Forelimb muscle (tissue), 1 donor: ENCODE data around the gene ADAP2. TPM values are rescaled to one million over a fixed set of nuclear protein-coding genes. Genes with fewer than 3 reads are reported as not detected.
"Not testable (repeated sequence)": the region's sequence is repeated elsewhere in the genome, so short reads cannot be mapped to it uniquely, and the experiment has no call there.

Experiments used
- DNase-seq: peaks from one replicate; pipeline ENCODE4 v3.0.0-alpha.2; 2013; ENCODE audit warnings: low read depth
- polyA plus RNA-seq: library from polyadenylated mRNA; unstranded; fragments of 120-200 nt; gene quantifications from one replicate; pipeline ENCODE4 v1.2.1, GENCODE V29; 2013; ENCODE audit not compliant: insufficient read length

ADAP2 gene
- polyA plus RNA-seq, 1 donor: 5.1 TPM

DNA sequence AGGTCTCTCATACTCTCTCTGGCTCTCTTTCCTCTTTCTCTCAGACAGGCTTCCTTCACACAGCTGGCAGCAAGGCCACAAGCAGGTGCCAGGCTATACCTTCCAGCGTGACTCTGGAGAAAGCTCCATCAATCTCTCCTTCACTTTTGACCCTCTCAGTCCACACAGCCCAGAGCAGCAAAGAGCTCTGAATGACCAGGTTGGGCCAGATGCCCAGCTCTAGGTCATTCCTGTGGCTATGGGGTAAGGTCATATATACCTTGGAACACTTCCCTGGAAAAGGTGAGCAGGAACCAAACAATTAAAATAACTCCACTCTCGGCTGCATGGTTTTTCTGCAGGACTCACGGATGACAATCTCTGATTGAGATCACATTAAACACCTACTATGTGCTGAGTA lies 8.8 kb downstream of the ADAP2 start:
- DNase-seq: no peak

DNA sequence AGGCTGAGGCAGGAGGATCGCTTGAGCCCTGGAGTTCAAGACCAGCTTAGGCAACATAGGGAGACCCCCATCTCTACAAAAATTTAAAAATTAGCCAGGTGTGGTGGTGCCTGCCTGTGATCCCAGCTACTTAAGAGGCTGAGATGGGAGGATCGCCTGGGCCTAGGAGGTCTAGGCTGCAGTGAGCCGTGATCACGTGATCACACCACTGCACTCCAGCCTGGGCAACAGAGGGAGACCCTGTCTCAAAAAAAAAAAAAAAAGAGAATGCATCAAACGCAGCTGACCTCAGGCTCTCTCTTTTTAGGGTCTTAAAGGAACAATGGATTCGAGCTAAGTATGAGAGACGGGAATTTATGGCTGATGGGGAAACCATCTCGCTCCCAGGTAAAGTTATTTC lies 9.8 kb downstream of the ADAP2 start:
- not testable (repeated sequence) for DNase-seq

DNA sequence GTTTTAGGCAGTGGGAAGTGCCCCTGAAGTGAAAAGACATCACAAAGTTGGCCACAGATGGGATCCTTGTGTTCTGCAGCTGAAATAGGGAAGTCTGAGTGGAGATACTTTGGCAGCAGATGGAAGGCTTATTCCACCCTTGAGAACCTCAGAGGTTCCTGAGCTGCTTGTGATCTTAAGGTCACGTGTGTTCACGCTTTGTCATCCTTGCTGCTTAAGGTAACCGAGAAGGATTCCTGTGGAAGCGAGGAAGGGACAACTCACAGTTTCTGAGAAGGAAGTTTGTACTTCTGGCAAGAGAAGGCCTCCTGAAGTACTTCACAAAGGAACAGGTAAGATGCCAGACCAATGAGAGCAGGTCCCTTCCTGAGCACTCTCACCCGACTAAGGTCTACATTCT lies 12.2 kb downstream of the ADAP2 start:
- DNase-seq: no peak

DNA sequence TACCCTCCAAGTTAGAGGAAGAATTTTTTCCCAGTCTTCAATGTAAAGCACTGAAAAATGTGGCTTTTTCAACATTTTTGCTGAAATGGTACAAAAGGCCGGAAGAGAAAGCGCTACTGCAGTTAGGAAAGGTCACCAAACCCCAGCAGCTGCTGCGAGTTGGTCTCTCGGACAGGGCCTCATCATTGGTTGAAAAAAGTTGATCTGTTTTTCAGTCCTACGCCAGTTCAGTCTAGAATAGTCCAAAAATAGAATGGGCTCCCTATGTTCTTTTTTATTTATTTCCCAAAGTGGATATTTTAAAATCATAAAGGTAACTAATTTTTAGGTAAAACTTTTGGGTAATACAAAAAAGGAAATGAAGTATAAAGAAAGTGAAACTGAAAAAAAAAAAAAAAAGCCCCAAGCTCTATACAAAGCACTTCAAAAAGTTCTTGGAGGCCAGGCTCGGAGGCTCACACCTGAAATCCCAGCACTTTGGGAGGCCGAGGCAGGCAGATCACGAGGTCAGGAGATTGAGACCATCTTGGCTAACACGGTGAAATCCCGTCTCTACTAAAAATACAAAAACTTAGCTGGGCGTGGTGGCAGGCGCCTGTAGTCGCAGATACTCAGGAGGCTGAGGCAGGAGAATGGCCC lies 17.4 kb downstream of the ADAP2 start:
- no peak for DNase-seq

DNA sequence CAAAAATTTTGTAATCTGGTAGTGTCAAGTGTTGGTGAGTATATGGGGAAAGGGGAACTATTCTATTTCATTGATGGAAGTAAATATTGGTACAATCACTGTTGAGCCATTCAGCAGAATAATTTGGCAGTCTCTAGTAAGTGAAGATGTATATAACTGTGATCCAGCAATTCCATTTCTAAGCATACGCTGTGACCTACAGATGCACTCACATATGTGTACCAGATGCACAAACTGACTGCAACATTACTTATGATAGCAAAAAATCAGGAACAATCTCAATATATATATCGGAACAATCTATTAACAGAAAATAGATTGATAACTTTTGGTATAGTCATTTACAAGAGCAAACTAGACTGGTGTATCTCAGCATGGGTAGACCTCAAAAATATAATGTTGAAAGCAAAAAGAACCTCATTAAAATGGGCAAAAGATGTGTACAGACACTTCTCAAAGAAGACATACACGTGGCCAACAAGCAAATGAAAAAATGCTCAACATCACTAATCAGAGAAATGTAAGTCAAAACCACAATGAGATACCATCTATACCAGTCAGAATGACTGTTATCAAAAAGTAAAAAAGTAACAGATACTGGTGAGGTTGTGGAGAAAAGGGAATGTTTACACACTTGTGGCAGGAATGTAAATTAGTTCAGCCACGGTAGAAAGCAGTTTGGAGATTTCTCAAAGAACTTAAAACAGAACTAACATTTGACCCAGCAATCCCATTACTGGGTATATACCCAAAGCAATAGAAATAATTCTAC lies 20.7 kb downstream of the ADAP2 start:
- no peak for DNase-seq

DNA sequence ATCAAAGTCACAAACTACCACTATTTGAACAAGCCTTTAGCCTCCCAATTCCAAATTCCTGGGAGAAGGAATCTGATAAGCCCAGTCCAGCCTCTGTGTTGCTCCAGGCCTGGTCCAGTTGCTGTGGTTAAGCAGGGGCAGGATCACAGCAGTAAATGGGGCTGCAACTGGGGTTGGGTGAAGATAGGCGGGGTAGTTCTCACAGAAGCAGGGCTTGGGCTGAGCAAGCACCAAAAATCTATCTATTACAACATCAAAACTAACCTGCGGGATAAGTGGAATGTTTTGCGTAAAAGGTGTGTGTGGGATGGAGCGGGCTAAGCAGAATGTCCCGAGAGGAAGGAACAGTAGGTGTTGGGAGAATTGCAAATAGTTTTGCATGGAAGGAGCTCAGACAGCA lies 26.1 kb downstream of the ADAP2 start:
- no peak for DNase-seq

DNA sequence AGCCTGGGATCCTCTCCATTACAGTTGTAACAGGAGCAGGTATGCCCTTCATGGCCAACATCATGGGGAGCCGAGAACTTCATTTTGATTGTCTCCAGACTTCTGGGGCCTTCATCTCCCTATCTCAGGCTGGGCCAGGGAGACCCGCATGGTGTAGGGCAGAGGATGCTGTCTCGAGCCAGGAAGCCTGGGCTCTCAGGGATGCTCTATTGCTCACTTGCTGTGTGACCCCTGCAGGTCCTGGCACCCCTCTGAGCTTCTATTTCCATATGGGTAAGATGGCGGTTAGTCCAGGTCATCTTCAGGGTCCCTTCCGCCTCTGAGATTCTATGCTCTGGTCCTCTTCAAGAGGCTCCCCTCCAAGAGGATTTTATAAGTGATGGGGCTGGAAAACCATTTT lies 28.4 kb downstream of the ADAP2 start:
- DNase-seq: no peak

DNA sequence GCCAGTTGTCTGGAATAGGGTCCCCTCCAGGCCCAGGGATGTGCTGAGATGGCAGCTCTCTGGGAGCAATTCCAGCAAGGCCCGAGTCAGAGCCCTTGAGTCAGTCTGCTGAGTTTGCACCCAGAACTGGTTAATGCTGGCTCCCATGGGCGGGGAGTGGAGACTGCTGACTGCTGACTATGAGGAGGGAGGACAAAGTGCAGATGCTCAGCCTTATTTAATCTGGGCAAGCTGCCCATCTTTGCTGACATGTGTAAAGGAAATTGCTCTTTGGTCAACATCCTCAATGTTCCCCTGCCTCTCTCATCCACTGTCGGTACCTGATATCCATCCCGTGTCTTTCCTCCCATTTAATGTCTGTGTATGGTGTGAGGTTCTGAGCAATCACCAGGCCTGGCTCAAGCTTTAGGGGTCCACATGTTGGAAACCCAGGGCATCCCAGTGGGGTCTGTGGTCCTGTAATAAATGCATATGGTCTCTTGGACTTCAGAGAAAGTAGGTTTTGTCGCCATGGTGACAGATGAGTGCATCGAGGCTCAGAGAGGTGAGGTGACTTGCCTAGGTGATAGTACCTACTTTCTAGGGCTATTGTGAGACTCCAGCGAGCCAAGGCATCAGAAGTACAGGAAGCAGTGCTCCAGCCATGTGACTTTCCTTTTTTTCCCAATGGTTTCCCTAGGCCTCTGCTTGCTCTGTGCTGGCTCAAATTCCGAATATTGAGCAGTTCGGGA lies 29.1 kb downstream of the ADAP2 start:
- DNase-seq: peak; percentile 60

DNA sequence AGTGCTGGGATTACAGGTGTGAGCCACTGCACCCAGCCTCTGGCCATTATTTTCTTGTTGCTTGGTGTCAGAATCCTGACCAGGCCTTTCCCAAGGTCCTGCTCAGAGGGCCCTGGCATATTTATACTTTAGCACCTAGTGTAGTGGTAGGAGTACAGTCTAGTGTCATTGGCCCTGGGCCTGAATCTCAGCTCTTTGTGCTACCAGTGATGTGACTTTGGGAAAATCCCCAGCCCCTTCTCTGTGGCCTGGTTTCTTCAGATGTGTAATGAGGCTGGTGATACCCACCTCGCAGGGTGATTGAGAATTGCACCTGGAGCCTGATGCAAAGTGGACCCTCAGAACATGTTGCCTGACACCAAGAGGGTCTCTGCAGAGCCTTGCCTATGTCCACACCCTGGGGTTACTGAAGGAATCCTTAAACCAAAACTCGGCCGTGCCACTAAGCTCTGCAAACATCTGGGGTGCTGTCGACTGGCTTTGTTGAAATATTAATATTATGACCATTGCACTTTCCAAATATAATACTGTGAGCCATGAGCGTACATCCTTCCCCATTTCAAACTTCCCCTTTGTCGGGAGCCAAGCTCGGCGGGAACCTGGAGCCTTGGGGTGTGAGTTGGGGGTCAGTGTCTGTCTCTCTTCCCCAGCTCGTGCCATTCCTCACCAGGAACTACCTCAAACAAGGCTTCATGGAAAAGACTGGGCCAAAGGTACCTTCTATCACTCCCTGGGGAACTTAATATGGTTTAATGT lies 31.1 kb downstream of the ADAP2 start:
- DNase-seq: no peak

DNA sequence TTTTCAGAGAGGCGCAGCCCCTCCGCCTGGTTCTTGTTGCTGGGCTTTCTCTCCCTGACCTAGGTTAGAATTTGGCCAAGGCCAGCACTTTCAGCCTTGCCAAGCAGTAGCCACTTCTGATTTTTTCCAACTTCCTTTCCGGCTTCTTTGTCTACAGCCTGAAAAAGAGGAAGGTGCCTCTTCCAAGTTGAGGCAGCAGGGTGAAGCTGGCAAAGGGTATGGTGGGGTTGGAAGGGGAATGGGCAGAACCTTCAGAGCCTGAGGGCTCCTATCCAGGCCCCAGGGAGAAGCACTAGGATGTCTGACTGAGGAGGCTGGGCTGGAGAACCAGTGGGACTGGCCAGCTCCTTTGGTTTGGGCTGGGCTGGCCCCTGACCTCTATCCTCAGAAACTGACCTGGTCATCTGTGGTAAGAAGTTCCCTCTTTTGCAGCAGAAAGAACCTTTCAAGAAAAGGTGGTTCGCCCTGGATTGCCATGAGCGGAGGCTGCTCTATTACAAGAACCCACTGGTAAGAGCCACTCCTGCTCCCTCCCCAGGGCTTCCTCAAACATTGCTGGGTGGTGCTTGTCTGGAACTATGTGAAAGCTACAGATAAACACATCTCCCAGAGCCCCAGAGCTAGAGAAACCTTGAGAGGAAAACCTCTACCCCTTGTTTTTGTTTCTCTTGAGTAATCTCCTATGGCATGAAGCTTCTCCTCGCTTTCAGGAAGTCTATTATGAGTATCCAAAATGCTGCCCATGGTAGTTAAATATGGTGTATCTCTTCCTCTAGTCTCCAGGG lies 32.5 kb downstream of the ADAP2 start:
- no peak for DNase-seq

DNA sequence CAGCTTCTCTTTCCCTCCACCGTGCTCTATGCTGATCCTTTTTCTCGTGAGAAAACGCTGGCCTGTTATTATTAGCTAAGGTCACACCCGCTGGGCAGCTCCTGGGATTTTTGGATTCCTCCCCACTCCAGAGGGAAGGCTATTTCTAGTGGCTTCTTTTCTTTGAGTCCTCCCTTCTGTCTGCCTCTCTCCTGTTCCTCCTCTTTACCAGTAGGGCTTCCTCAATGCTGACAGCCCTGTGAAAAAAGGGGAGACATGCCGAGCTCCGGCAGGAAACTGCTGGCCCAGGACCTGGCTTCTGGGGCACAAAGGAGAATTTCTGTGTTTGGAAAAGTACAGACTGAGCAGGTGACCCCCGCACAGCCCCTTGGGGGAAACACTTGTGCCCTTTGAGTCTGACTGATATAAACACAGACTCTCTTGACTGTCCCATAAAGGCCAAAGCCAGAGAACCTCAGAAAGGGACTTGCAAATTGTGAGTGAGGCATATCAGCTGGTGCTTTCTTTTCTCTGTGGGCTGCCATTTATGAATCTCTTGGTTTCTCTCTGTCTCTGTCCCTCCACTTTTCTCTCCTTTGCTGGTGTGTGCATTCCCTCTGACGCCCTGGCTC lies 35.1 kb downstream of the ADAP2 start:
- DNase-seq: no peak

DNA sequence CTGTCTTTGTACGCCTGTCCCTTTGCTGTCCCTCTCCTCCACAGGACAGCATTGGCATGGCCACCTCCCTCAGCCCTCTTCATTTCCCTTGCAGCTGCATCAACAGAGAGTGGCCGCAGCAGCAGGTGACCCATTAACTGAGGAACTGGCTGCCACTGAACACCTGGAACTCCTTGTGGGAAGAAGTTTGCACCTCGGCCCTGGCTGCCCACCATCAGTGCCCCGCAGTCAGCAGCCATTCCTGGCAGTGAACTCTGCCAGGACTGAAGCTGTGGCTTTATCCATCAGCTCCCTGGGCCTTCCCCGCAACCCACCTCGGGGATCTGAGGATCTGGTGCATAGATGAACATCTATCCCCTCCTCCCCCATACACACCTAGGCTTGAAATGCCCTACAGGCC lies 36.0 kb downstream of the ADAP2 start:
- no peak for DNase-seq

DNA sequence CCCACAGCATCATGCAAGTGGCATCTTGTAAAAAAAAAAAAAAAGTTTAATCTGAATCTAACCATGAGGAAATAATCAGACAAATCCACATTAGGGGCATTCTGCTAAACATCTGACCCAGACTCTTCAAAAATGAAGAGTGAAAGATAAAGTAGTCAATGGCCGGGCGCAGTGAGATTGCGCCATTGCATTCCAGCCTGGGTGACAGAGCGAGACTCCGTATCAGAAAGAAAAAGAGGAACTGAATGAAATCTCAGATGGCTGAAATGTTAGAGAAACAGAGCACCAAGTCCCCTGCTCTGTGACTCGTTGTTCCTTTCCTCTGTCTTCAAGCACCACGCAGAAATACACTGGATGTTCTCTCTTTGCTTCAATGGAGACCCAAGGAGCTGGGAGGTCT lies 36.4 kb downstream of the ADAP2 start:
- DNase-seq: no peak

DNA sequence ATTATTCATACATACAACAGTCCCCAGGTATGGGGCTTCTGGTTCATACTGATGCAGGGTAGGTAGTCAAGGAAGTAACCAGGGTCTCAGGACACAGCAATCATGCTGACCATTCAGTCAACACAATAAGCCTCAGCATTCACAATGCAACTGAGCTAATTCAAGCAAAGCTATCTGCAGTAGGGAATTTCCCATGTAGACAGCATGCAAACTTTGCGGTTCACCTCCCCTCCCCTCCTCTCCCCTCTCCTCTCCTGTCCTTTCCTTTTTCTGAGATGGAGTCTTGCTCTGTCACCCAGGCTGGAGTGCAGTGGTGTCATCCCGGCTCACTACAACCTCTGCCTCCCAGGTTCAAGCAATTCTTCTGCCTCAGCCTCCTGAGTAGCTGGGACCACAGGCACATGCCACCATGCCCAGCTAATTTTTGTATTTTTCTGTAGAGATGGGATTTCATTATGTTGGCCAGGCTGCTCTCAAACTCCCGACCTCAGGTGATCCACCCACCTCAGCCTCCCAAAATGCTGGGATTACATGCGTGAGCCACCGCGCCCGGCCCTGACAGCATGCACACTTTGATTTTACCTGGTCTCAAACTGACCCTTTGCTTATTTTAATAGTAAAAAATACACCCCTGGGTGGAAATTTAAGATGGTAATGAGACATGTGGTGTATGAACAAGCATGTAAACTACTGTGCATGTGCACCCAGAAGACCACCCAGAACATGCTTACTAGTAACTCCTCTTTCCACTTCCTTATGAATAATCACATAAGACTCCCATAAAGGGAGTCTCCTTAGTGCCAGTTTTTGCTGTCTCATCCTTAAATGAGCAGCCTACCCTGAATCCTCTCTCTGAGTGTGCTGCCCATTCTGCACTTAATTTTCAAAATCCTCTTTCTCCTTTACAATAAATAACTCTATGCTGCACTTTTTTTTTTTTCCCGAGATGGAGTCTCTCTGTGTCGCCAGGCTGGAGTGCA lies 39.8 kb downstream of the ADAP2 start:
- DNase-seq: no peak

DNA sequence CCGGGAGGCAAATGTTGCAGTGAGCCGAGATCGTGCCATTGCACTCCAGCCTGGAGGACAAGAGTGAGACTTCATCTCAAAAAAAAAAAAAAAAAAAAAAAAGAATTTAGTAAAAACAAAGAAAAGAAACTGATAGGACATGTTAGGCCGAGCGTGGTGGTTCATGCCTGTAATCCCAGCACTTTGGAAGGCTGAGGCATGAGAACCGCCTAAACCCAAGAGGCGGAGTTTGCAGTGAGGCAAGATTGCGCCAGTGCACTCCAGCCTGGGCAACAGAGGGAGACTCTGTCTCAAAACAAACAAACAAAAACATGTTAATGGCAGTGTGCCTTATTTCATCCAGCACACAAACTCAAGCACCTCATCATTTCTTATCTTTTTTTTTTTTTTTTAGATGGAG lies 42.6 kb downstream of the ADAP2 start:
- not testable (repeated sequence) for DNase-seq

DNA sequence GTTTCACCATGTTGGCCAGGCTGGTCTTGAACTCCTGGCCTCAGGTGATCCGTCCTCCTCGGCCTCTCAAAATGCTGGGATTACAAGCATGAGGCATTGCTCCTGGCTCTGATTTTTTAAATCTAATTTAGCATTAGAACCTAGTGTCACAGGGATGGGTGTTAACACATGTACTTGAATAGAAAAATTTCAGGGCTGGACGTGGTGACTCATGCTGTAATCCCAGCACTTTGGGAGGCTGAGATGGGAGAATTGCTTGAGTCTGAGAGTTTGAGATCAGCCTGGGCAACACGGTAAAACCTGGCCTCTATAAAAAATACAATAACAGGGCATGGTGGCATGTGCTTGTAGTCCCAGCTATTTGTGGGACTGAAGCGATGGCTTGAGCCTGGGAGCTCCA lies 43.1 kb downstream of the ADAP2 start:
- no peak for DNase-seq

DNA sequence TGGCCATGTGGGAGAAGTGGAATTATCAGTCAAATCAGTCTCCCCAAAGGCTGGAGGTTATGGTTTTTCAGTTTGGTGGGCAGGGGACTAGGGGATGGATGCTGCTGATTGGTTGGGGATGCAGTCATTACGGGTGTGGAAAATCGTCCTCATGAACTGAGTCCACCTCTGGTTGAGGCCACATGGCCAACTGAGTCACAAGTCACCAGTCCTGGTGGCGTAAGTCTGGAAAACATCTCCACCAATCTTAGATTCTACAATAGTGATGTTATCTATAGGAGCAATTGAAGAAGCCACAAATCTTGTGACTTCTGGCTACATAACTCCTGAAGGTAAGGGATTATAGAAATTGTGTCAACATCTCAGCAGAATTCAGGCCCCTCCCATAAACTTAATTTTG lies 43.9 kb downstream of the ADAP2 start:
- no peak for DNase-seq

DNA sequence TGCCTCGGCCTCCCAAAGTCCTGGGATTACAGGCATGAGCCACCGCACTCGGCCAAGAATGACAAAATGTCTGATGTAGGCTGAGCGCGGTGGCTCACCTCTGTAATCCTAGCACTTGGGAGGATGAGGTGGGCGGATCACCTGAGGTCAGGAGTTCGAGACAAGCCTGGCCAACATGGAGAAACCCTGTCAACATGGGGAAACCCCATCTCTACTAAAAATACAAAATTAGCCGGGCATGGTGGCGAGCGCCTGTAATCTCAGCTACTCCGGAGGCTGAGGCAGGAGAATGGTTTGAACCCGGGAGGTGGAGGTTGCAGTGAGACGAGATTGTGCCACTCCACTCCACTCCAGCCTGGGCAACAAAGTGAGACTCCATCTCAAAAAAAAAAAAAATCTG lies 46.2 kb downstream of the ADAP2 start:
- not testable (repeated sequence) for DNase-seq

DNA sequence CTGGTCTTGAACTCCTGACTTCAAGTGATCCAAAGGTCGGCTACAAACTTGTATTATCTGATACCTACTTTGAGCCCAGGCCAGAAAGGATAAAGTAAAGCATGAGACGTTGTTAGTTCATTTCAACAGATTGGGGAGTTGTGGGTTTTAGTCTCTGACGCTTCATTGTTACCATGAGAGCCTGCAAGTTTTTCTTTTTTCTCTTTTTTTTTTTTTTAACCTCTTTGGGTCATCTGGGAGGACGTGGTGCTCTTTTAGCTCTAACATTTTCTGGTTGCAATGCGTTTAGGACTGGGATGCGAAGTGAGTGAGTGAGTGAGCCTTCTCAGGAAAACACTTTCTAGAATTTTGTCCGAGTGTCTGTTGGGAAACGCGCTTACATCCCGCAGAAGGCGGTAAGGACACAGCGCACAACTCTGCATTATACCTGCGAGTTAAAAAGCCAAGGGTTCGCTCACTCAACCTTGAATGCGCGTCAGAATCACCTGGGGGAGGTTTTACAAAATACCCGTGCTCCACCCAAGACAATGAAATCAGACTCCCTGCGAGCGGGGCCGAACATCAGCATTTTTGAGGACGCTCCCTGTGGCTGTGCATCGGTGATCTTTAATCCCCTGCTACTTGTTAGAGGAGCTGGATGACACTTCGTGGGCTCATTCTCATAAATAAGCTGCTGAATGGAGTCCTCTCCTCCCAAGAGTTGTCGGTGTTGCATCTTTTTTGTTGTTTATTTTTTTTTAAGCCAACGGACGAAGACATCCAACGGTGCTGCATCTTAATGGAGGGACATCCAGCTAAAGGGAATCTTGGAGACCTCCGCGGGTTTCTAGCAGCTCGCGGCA lies 48.5 kb downstream of the ADAP2 start:
- no peak for DNase-seq
